Activated gamma-delta T cell (primary cell): ENCODE measurements around the gene YDJC.
"Not testable (repeated sequence)": the region's sequence is repeated elsewhere in the genome, so short reads cannot be mapped to it uniquely, and the experiment has no call there.

Source experiments
- DNase-seq: peaks from one replicate; lab custom pipeline; 2025; lab: John Stamatoyannopoulos, UW

Gene YDJC

GRCh38 chr22:21606775-21607174 lies 23.0 kb downstream of the YDJC start:
- DNase-seq, result no peak

DNA sequence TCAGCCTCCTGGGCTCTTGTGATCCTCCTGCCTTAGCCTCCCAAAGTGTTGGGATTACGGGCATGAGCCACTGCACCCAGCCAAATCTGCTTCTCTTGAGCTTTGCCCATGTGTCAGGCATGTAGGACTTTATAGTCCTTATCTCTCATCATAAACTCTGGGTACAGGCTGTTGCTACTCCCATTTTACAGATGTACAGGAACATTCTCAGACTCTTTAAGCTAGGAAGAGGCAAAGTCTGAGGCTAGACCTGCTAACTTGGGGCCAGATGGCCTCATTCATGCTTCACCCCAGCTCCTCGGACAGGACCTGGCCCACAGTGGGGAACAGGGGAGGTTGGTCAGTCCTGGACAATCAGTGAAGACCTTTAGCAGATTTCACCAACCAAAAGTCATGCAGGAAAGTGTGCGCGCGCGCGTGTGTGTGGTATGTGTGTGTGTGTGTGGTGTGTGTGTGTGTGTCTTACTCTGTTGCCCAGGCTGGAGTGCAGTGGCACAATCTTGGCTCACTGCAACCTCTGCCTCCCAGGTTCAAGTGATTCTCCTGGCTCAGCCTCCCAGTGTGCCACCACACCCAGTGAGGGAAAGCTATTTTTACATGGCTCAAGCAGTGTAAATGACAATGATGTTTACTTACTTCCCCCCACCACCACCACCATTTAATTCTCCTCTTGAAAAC lies 23.8 kb downstream of the YDJC start:
- DNase-seq, result no peak

GRCh38 chr22:21603973-21604372 lies 25.8 kb downstream of the YDJC start:
- DNase-seq, result no peak

GRCh38 chr22:21602579-21602978 lies 27.2 kb downstream of the YDJC start:
- no peak for DNase-seq

GRCh38 chr22:21599053-21599893 lies 30.5 kb downstream of the YDJC start:
- DNase-seq, result no peak

- DNase-seq, result no peak
Measured at GRCh38 chr22:21598302-21598701, 31.5 kb downstream of the YDJC start.

- not testable (repeated sequence) for DNase-seq
Measured at GRCh38 chr22:21596356-21597135, 33.3 kb downstream of the YDJC start.

GRCh38 chr22:21594865-21595452 lies 34.9 kb downstream of the YDJC start:
- no peak for DNase-seq

DNA sequence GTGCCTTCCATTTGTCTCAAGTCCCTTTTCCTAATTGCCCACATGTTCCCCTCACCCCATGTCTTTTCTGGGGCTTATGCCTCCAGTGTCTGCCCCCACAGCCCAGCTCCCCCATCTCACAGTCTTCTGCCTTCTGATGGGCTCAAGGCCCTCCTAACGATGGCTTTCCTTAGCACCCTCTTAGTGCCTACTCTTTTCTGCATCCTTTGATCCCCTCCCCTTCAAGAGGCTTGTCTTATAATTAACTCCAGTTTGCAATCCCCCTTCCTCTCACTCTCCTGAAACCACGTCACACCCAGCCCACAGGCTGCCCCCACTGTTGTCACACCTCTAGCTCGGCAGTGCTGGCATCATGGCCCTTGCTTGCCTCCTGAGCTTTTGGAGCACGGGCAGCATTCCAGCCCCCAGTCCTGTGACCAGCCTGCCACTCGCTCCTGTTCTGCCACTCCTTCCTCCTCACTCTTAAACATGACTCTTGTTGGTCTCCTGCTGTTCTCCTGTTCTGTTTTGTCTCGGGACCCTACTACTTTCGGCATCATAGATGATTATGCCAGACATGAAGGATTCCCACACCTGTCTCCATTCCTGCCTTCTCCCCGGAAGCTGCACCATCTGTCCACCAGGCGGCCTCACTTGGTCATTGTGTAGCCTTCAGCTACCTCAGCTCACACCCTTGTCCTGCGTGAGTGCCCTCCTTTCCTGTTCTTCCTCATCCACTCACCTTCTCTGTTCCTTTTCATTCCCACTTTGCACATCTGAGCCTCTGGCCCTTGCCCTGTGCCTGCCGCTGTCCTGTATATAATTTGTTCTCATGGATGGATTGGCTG lies 36.2 kb downstream of the YDJC start:
- DNase-seq, result no peak

- no peak for DNase-seq
Measured at GRCh38 chr22:21592422-21592821, 37.4 kb downstream of the YDJC start.

DNA sequence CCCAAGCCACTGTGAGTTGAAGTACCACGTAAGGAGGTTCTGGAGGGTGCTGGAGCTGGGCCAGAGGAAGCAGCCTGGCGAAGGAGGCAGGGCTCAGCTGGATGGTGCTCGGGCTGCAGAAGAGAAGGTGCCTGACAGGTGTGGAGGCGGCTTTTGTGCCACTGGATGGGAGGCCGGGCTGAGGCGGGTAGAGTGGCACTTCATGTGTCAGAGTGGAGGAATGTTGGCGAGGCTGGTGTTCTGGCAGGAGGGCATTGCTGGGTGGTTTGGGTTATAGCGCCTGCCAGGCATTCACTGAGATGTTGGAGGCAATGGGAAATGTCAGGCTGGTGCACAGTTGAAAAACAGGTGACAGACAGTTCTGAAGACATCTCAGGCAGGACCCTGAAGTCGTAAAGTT lies 38.1 kb downstream of the YDJC start:
- DNase-seq, result no peak

- no peak for DNase-seq
Measured at GRCh38 chr22:21590809-21591641, 38.8 kb downstream of the YDJC start.

DNA sequence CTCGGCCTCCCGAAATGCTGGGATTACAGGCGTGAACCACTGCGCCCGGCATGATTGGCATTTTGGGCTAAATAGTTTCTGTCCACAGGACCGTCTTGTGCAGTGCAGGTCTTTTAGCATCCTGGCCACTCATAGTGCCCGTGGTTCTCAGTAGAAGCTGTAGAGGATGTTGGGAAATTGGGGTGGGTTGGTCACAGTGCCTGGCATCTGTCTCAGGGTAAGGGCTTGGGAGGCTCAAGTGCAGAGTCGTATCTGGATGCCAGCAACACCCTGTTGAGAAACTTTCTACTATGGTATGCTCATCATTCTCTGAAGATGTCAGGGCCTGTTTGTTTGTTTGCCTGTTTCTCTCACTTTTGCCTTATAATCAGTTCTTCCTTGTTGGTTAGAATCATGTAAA lies 40.4 kb downstream of the YDJC start:
- no peak for DNase-seq

DNA sequence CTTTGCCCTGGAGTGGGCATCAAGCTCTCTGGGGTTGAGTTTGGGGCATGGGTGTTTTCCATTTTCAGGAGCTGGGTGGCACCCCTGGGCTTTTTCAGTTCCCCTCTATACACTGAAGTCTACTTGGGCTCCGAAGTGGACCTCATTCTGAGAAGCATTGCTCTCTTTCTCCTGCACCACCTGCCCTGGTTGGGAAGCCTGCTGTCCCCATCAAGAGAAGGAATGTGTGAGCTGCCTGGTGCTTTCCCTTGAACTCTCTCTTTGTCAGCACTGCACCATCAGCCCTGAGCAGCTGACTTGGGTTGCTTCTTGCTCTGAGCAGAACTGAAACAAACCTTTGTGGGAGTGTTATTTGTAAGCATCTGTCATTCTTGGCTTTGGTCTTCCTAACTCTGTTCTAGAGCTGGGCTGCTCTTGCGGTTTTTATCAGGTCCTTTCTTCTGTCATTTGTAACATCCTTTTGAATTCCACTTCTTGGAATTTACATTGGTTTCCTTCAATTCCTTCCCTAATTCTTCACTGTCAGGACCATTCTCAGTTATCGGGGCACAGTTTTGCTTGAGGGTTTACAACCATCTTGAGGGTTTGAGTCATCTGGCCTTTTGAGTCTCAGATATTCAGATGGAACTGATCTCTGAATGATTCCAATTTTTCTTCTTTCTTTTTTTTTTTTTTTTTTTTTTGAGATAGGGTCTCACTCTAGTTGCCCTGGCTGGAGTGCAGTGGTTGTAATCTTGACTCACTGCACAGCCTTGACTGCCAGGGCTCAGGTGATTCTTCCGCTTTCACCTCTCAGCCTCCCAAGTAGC lies 41.8 kb downstream of the YDJC start:
- no peak for DNase-seq

DNA sequence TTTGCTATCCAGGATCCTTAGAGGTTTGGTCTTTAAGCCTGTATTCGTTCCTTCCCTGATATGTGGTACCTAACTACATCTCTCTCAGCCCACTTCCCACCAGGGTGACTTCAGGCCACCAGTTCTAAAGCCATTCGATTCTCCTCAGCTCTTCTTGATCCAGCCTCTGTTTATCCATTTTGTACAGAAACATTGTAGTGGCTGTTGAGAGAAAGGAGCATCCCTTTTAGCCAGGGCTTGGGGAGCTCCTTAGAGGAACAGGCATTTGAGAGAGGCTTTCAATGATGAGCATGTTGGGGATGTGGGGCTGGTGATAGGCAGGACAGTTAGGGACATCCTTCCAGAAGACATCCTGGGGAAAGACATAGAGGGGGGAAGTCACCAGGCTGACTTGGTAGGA lies 44.4 kb downstream of the YDJC start:
- DNase-seq, result no peak

GRCh38 chr22:21582801-21583740 lies 46.8 kb downstream of the YDJC start:
- no peak for DNase-seq

- not testable (repeated sequence) for DNase-seq
Measured at GRCh38 chr22:21581009-21581713, 48.7 kb downstream of the YDJC start.

DNA sequence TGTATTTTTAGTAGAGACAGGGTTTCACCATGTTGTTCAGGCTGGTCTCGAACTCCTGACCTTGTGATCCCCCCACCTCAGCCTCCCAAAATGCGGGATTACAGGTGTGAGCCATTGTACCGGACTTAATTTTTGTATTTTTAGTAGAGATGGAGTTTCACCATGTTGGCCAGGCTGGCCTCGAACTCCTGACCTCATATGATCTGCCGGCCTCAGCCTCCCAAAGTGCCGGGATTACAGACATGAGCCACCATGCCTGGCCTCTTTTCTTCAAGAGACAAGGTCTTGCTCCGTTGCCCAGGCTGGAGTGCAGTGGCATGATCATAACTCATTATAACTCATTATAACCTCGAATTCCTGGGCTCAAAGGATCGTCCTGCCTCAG lies 49.2 kb downstream of the YDJC start:
- not testable (repeated sequence) for DNase-seq
